ENCODE data around the gene STEAP4. TPM values are rescaled to one million over a fixed set of nuclear protein-coding genes. Genes with fewer than 3 reads are reported as not detected.

The STEAP4 gene
- total and polyA plus RNA-seq, 2 donors (not counting 1 experiment from before 2014, with no cell fraction given), result 0.94 to 0.99 TPM

DNA sequence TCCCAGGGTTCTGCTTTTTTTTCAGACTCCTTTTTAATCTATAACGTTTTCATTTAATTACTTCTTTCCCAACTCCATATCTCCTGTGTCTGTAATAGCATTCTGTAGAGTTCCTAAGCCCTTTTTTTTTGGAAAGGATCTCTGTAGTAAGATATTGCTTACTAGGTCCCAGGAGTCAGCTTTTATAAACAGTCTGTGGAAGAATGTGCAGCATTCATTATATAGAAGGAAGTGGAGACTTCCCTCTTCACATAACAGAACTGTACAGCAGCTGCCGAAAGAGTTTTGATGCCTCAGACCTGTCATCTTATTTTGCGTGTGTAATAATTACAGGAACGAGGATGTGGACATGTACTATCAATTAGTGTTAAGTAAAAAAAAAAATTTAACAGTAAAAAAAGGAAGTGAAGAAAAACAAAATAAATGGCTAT, 7.4 kb upstream of the STEAP4 start:
- no peak for TF ChIP-seq EZH2 (IDR thresholded peaks at IDR 0.05; ENCODE audit: low read length, missing control alignments)
- TF ChIP-seq, protein P1, sequence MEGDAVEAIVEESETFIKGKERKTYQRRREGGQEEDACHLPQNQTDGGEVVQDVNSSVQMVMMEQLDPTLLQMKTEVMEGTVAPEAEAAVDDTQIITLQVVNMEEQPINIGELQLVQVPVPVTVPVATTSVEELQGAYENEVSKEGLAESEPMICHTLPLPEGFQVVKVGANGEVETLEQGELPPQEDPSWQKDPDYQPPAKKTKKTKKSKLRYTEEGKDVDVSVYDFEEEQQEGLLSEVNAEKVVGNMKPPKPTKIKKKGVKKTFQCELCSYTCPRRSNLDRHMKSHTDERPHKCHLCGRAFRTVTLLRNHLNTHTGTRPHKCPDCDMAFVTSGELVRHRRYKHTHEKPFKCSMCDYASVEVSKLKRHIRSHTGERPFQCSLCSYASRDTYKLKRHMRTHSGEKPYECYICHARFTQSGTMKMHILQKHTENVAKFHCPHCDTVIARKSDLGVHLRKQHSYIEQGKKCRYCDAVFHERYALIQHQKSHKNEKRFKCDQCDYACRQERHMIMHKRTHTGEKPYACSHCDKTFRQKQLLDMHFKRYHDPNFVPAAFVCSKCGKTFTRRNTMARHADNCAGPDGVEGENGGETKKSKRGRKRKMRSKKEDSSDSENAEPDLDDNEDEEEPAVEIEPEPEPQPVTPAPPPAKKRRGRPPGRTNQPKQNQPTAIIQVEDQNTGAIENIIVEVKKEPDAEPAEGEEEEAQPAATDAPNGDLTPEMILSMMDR (conservative IDR thresholded peaks at IDR 0.05 in 1 of 2, IDR thresholded peaks at IDR 0.05 in 1 of 2; ENCODE audit: low read depth in 1 of 2, low read length in 2 of 2), result no peak
- H3K27ac ChIP-seq (ENCODE audit: insufficient read depth, low read length), result no peak overlapping the region
- no peaks in the 10 kb centered on the region for H3K27me3 ChIP-seq (ENCODE audit: control insufficient read depth, insufficient read depth, low read length)
- no peaks in the 10 kb centered on the region for H3K36me3 ChIP-seq (ENCODE audit: control insufficient read depth, insufficient read depth, low read length)
- no peak overlapping the region for H3K4me3 ChIP-seq (replicated peaks in 1 of 4; ENCODE audit: control extremely low read depth in 1 of 4, insufficient read depth in 1 of 4, low read depth in 3 of 4, low read length in 4 of 4)
- H3K79me2 ChIP-seq (ENCODE audit: control insufficient read depth, insufficient read depth, low read length), result no peaks in the 10 kb centered on the region
- DNase-seq (ENCODE audit: low read depth in 2 of 2), result no peak
- H2AFZ ChIP-seq (ENCODE audit: low read length), result no peak overlapping the region
- no peak overlapping the region for H3K9ac ChIP-seq (ENCODE audit: insufficient read depth, low read length)
- H3K4me2 ChIP-seq (ENCODE audit: extremely low read depth, insufficient read depth, low read length), result no peak overlapping the region
- no peaks in the 10 kb centered on the region for H3K4me1 ChIP-seq (ENCODE audit: control insufficient read depth, extremely low read depth, insufficient read depth, low read length)
- H4K20me1 ChIP-seq (ENCODE audit: control insufficient read depth, extremely low read depth, insufficient read depth, low read length), result no peaks in the 10 kb centered on the region
- H3K9me3 ChIP-seq (ENCODE audit: control insufficient read depth, insufficient read depth, low read depth, low read length), result no peaks in the 10 kb centered on the region

DNA sequence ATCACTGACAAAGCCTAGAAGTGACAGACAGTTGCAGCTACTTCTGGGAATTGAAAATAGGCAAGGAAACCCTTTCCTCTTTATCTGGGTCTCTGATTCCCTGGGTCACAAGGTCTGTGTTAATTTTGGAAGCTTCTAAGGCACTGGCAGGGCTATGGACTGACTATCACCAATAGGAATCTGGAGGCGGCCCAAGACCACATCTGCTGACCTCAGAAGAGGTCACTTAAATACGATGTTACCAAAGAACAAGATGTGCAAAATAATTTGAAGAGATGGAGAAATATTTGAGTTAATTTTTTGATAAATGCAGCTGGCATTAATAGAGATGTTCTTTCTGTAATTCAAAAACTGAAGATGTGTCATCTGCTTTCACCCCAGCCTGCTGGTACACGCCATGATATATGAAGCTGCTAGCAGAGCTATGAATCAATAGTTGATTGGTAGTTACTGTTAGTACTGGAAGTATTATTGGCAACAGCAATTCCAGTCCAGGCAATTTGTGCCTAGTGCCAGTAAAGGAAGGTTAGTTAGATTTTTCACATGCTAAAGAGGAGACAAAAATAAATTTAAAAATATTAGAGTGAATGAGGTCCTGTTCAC, 5.5 kb upstream of the STEAP4 start:
- H4K20me1 ChIP-seq (ENCODE audit: control insufficient read depth, extremely low read depth, insufficient read depth, low read length), result no peaks in the 10 kb centered on the region
- H3K36me3 ChIP-seq (ENCODE audit: control insufficient read depth, insufficient read depth, low read length), result no peaks in the 10 kb centered on the region
- H3K27me3 ChIP-seq (ENCODE audit: control insufficient read depth, insufficient read depth, low read length), result no peaks in the 10 kb centered on the region
- H3K9me3 ChIP-seq (ENCODE audit: control insufficient read depth, insufficient read depth, low read depth, low read length), result no peaks in the 10 kb centered on the region
- no peaks in the 10 kb centered on the region for H3K4me1 ChIP-seq (ENCODE audit: control insufficient read depth, extremely low read depth, insufficient read depth, low read length)
- no peak overlapping the region for H3K9ac ChIP-seq (ENCODE audit: insufficient read depth, low read length)
- no peak overlapping the region for H3K27ac ChIP-seq (ENCODE audit: insufficient read depth, low read length)
- H2AFZ ChIP-seq (ENCODE audit: low read length), result no peak overlapping the region
- no peaks in the 10 kb centered on the region for H3K79me2 ChIP-seq (ENCODE audit: control insufficient read depth, insufficient read depth, low read length)
- H3K4me3 ChIP-seq (replicated peaks in 1 of 4; ENCODE audit: control extremely low read depth in 1 of 4, insufficient read depth in 1 of 4, low read depth in 3 of 4, low read length in 4 of 4), result no peak overlapping the region
- H3K4me2 ChIP-seq (ENCODE audit: extremely low read depth, insufficient read depth, low read length), result no peak overlapping the region
- peak; percentile 47 to 50 for DNase-seq (ENCODE audit: low read depth in 2 of 2)
- no peak for TF ChIP-seq EZH2 (IDR thresholded peaks at IDR 0.05; ENCODE audit: low read length, missing control alignments)
- TF ChIP-seq, protein P1 (conservative IDR thresholded peaks at IDR 0.05 in 1 of 2, IDR thresholded peaks at IDR 0.05 in 1 of 2; ENCODE audit: low read depth in 1 of 2, low read length in 2 of 2), result no peak

DNA sequence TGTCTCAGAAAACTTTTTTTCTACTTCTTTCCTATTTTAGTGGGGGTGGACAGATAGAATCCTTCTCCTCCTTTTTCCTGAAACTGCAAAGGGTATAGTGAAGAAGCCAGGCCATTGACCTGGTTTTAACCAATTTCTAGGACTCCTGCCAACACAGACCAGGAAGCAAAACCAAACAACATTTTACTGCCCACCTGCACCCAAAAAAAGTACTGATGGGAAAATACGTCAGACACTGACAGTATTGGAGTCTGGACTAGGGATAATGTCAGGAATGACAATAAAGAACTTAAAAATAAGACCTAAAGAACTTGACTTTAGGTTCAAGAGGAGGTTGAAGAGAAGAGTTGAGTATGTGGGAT, 5.0 kb upstream of the STEAP4 start:
- no peak overlapping the region for H3K4me2 ChIP-seq (ENCODE audit: extremely low read depth, insufficient read depth, low read length)
- no peaks in the 10 kb centered on the region for H3K79me2 ChIP-seq (ENCODE audit: control insufficient read depth, insufficient read depth, low read length)
- H3K27me3 ChIP-seq (ENCODE audit: control insufficient read depth, insufficient read depth, low read length), result no peaks in the 10 kb centered on the region
- H3K27ac ChIP-seq (ENCODE audit: insufficient read depth, low read length), result no peak overlapping the region
- no peaks in the 10 kb centered on the region for H4K20me1 ChIP-seq (ENCODE audit: control insufficient read depth, extremely low read depth, insufficient read depth, low read length)
- H3K4me1 ChIP-seq (ENCODE audit: control insufficient read depth, extremely low read depth, insufficient read depth, low read length), result no peaks in the 10 kb centered on the region
- no peak overlapping the region for H3K9ac ChIP-seq (ENCODE audit: insufficient read depth, low read length)
- DNase-seq (ENCODE audit: low read depth in 2 of 2), result peak in 1 of 2 donors; percentile 20
- no peak overlapping the region for H2AFZ ChIP-seq (ENCODE audit: low read length)
- no peak overlapping the region for H3K4me3 ChIP-seq (replicated peaks in 1 of 4; ENCODE audit: control extremely low read depth in 1 of 4, insufficient read depth in 1 of 4, low read depth in 3 of 4, low read length in 4 of 4)
- no peak for TF ChIP-seq EZH2 (IDR thresholded peaks at IDR 0.05; ENCODE audit: low read length, missing control alignments)
- TF ChIP-seq, protein P1 (conservative IDR thresholded peaks at IDR 0.05 in 1 of 2, IDR thresholded peaks at IDR 0.05 in 1 of 2; ENCODE audit: low read depth in 1 of 2, low read length in 2 of 2), result no peak
- no peaks in the 10 kb centered on the region for H3K36me3 ChIP-seq (ENCODE audit: control insufficient read depth, insufficient read depth, low read length)
- no peaks in the 10 kb centered on the region for H3K9me3 ChIP-seq (ENCODE audit: control insufficient read depth, insufficient read depth, low read depth, low read length)

All from fibroblast of lung (primary cell).